Measurements from ENCODE around the gene PLSCR4.

GRCh38 chr3:146195605-146196004 lies 55.3 kb downstream of the PLSCR4 start:
- TF ChIP-seq CTCF (IDR thresholded peaks at IDR 0.05): no peak
- no peak for TF ChIP-seq POLR2A (IDR thresholded peaks at IDR 0.05)

All from adrenal gland (tissue), 5 donors.